Measurements from ENCODE around the gene ZNF385B. TPM values are rescaled to one million over a fixed set of nuclear protein-coding genes. Genes with fewer than 3 reads are reported as not detected.

ZNF385B gene
- total and polyA plus RNA-seq, 10 of the 15 experiments (the other 5 are each of a cell fraction or from before 2014, with no cell fraction given): not detected

DNA sequence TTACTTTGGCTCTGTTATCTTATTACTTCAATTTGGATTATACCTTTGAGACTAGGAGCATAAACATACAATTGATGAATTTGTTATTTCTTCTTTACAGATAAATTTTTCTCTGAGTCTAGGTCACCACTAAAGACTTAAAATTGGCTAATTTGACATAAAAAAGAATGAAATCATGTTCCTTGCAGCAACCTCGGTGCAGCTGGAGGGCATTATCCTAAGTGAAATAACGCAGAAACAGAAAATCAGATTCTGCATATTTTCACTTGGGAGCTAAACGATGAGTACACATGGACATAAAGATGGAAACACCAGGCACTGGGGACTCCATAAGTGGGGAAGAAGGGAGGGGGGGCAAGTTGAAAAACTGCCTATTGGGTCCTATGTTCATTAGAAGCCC lies 424.0 kb downstream of the ZNF385B start:
- ChIA-PET RAD21 (ENCODE audit: unreplicated experiment) (no interaction called here), CTCF (no interaction called here), POLR2A (no interaction called here), SMC1A (ENCODE audit: uncharacterized antibody, unreplicated experiment) (no interaction called here)
- no peak overlapping the region for H3K9ac ChIP-seq (ENCODE audit: control insufficient read depth, insufficient read depth, low read length)
- H3K79me2 ChIP-seq (ENCODE audit: control insufficient read depth, insufficient read depth, low read length): no peaks in the 10 kb centered on the region
- H3K27me3 ChIP-seq (replicated peaks in 1 of 2; ENCODE audit: control insufficient read depth in 2 of 2, insufficient read depth in 2 of 2, low read length in 1 of 2): no peaks in the 10 kb centered on the region
- in situ Hi-C loops (cut with MboI) (no loop called here), intact Hi-C loops (cut with micrococcal nuclease; ENCODE audit: unreplicated experiment) (no loop called here)
- H2AFZ ChIP-seq (ENCODE audit: control insufficient read depth, low read depth, low read length): no peak overlapping the region
- 68% methylated on average over 3 of the region's 3 CpGs for WGBS (ENCODE audit: insufficient coverage, insufficient replicate concordance, low lambda C conversion rate, missing lambda C conversion rate)
- ATAC-seq: no peak
- no peak overlapping the region for H3K4me2 ChIP-seq (ENCODE audit: control insufficient read depth, insufficient read depth)
- no TSS peak for BruUV-seq (replicated peaks)
- no peaks in the 10 kb centered on the region for H3K9me3 ChIP-seq (replicated peaks; ENCODE audit: control insufficient read depth, insufficient read depth, low read length)
- no peak overlapping the region for H3K27ac ChIP-seq (ENCODE audit: control insufficient read depth, insufficient read depth)
- no peaks in the 10 kb centered on the region for H3K36me3 ChIP-seq (ENCODE audit: control insufficient read depth in 2 of 2, insufficient read depth in 2 of 2, low read length in 1 of 2)
- no peak overlapping the region for H3K4me3 ChIP-seq
- H3K4me1 ChIP-seq (ENCODE audit: control insufficient read depth, insufficient read depth, low read length): no peaks in the 10 kb centered on the region
- H4K20me1 ChIP-seq (ENCODE audit: control insufficient read depth, insufficient read depth): no peaks in the 10 kb centered on the region
- FAIRE-seq: no peak
- DNase-seq (ENCODE audit: low read depth, low spot score): no peak
- no peak for TF ChIP-seq MYC (IDR thresholded peaks at IDR 0.05; ENCODE audit: insufficient read depth, insufficient read length, insufficient replicate concordance, low read length, severe bottlenecking)
- TF ChIP-seq ZSCAN29 (IDR thresholded peaks at IDR 0.05): no peak
- no peak for TF ChIP-seq CREM (IDR thresholded peaks at IDR 0.05; ENCODE audit: low read depth)
- no peak for TF ChIP-seq TBL1XR1 (IDR thresholded peaks at IDR 0.05; ENCODE audit: low read depth, low read length)
- TF ChIP-seq MTA3 (IDR thresholded peaks at IDR 0.05; ENCODE audit: borderline replicate concordance, low read length): no peak
- TF ChIP-seq, protein P1, sequence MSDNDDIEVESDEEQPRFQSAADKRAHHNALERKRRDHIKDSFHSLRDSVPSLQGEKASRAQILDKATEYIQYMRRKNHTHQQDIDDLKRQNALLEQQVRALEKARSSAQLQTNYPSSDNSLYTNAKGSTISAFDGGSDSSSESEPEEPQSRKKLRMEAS (IDR thresholded peaks at IDR 0.05; ENCODE audit: low read depth, low read length): no peak
- TF ChIP-seq, protein P2, sequence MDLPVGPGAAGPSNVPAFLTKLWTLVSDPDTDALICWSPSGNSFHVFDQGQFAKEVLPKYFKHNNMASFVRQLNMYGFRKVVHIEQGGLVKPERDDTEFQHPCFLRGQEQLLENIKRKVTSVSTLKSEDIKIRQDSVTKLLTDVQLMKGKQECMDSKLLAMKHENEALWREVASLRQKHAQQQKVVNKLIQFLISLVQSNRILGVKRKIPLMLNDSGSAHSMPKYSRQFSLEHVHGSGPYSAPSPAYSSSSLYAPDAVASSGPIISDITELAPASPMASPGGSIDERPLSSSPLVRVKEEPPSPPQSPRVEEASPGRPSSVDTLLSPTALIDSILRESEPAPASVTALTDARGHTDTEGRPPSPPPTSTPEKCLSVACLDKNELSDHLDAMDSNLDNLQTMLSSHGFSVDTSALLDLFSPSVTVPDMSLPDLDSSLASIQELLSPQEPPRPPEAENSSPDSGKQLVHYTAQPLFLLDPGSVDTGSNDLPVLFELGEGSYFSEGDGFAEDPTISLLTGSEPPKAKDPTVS (IDR thresholded peaks at IDR 0.05; ENCODE audit: low read depth, low read length): no peak
- TF ChIP-seq, protein P3, sequence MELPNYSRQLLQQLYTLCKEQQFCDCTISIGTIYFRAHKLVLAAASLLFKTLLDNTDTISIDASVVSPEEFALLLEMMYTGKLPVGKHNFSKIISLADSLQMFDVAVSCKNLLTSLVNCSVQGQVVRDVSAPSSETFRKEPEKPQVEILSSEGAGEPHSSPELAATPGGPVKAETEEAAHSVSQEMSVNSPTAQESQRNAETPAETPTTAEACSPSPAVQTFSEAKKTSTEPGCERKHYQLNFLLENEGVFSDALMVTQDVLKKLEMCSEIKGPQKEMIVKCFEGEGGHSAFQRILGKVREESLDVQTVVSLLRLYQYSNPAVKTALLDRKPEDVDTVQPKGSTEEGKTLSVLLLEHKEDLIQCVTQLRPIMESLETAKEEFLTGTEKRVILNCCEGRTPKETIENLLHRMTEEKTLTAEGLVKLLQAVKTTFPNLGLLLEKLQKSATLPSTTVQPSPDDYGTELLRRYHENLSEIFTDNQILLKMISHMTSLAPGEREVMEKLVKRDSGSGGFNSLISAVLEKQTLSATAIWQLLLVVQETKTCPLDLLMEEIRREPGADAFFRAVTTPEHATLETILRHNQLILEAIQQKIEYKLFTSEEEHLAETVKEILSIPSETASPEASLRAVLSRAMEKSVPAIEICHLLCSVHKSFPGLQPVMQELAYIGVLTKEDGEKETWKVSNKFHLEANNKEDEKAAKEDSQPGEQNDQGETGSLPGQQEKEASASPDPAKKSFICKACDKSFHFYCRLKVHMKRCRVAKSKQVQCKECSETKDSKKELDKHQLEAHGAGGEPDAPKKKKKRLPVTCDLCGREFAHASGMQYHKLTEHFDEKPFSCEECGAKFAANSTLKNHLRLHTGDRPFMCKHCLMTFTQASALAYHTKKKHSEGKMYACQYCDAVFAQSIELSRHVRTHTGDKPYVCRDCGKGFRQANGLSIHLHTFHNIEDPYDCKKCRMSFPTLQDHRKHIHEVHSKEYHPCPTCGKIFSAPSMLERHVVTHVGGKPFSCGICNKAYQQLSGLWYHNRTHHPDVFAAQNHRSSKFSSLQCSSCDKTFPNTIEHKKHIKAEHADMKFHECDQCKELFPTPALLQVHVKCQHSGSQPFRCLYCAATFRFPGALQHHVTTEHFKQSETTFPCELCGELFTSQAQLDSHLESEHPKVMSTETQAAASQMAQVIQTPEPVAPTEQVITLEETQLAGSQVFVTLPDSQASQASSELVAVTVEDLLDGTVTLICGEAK (IDR thresholded peaks at IDR 0.05; ENCODE audit: borderline replicate concordance): no peak
- TF ChIP-seq SIX5 (IDR thresholded peaks at IDR 0.05; ENCODE audit: low read depth, low read length, severe bottlenecking): no peak
- no peak for TF ChIP-seq DPF2 (IDR thresholded peaks at IDR 0.05)
- TF ChIP-seq GATAD2B (conservative IDR thresholded peaks at IDR 0.05; ENCODE audit: low read depth): no peak
- TF ChIP-seq, protein P4, sequence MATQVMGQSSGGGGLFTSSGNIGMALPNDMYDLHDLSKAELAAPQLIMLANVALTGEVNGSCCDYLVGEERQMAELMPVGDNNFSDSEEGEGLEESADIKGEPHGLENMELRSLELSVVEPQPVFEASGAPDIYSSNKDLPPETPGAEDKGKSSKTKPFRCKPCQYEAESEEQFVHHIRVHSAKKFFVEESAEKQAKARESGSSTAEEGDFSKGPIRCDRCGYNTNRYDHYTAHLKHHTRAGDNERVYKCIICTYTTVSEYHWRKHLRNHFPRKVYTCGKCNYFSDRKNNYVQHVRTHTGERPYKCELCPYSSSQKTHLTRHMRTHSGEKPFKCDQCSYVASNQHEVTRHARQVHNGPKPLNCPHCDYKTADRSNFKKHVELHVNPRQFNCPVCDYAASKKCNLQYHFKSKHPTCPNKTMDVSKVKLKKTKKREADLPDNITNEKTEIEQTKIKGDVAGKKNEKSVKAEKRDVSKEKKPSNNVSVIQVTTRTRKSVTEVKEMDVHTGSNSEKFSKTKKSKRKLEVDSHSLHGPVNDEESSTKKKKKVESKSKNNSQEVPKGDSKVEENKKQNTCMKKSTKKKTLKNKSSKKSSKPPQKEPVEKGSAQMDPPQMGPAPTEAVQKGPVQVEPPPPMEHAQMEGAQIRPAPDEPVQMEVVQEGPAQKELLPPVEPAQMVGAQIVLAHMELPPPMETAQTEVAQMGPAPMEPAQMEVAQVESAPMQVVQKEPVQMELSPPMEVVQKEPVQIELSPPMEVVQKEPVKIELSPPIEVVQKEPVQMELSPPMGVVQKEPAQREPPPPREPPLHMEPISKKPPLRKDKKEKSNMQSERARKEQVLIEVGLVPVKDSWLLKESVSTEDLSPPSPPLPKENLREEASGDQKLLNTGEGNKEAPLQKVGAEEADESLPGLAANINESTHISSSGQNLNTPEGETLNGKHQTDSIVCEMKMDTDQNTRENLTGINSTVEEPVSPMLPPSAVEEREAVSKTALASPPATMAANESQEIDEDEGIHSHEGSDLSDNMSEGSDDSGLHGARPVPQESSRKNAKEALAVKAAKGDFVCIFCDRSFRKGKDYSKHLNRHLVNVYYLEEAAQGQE (IDR thresholded peaks at IDR 0.05; ENCODE audit: low read depth, low read length): no peak
- TF ChIP-seq, protein P5, sequence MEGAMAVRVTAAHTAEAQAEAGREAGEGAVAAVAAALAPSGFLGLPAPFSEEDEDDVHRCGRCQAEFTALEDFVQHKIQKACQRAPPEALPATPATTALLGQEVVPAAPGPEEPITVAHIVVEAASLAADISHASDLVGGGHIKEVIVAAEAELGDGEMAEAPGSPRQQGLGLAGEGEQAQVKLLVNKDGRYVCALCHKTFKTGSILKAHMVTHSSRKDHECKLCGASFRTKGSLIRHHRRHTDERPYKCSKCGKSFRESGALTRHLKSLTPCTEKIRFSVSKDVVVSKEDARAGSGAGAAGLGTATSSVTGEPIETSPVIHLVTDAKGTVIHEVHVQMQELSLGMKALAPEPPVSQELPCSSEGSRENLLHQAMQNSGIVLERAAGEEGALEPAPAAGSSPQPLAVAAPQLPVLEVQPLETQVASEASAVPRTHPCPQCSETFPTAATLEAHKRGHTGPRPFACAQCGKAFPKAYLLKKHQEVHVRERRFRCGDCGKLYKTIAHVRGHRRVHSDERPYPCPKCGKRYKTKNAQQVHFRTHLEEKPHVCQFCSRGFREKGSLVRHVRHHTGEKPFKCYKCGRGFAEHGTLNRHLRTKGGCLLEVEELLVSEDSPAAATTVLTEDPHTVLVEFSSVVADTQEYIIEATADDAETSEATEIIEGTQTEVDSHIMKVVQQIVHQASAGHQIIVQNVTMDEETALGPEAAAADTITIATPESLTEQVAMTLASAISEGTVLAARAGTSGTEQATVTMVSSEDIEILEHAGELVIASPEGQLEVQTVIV (IDR thresholded peaks at IDR 0.05; ENCODE audit: borderline replicate concordance, partially characterized antibody): no peak
